SKM-1 (cell line): ENCODE measurements around the gene OGFOD2.

Source experiments
- DNase-seq: peaks from one replicate; lab custom pipeline; 2025; ENCODE audit not compliant: unreplicated experiment; lab: John Stamatoyannopoulos, UW

Gene OGFOD2

DNA sequence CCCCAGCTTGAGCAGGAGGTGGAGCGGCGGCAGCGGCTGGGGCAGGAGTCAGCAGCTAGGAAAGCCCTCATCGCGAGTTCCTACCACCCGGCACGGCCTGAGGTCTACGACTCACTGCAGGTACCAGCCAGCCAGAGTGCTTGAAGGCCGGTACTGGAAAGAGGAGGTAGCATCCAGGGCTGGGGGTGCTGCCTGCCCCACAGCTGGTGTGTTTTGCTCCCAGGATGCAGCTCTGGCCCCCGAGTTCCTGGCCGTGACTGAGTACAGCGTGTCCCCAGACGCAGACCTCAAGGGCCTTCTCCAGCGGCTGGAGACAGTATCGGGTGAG is 1.6 kb downstream of the OGFOD2 start:
- no peak for DNase-seq

DNA sequence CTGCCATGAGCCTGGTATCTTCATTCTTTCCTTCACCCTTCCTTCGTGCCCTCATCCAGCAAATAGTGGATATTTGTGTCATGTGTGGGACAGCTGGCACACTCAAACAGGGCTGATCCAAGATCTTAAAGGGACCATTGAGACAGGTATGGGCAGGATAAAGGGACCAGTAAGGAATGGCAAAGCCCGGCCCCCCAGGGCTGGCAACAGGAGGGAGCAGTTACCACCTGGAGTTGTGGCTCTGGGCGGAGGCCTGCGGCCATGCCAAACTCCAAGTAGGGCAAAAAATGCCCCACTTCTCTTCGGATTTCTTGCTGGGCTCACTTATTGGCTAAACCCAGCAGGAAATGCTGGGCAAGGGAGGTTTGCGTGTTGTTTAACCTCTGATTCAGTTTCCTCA is 2.1 kb downstream of the OGFOD2 start:
- DNase-seq = no peak

DNA sequence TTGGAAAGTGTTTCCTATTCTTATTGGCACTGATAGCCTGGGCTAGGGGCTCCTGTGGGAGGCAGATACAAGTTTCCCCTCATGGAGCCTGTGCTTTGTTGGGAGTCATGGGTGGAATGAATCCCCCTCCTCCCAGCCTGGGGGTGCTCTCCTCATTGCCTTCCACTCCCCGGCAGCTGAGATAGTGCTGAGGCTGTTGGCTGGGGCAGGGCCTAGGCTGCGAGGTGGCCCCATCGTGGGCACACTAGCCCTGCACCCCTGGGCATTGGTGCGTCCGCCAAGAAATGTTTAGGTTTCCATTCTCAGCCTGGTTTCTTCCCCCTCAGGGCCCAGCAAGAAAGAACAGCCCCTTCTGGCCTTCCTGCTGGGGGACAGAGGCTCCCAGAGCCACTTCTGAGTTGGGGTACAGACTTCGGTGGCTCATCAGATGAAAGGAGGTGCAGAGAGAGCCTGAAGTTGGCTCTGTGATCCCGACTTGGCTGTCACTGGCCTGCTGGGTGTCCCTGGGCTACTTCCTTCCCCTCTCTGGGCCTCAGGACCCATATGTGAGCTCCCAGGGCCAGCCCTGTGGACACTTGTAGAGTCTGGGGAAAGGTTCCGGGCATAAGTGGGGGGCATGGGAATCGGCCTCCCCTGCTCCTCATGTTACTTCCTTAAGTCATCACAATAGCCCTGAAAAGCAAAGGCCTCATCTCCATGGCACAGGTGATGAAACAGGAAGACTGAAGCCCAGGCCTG is 2.8 kb downstream of the OGFOD2 start:
- no peak for DNase-seq

DNA sequence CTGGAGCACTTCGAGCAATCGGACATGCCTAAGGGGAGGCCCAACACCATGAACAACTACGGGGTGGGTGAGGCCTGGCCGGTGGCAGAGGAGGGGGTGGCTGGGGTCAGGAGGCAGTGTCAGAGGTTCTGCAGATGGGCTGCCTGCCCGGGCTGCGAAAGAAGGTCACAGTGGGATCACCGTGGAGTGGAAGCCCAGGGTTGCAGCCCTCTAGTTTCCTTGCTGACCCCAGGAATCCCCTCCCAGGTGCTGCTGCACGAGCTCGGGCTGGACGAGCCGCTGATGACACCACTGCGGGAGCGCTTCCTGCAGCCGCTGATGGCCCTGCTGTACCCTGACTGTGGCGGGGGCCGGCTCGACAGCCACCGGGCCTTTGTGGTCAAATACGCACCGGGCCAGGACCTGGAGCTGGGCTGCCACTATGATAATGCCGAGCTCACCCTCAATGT is 3.5 kb downstream of the OGFOD2 start:
- DNase-seq = no peak

DNA sequence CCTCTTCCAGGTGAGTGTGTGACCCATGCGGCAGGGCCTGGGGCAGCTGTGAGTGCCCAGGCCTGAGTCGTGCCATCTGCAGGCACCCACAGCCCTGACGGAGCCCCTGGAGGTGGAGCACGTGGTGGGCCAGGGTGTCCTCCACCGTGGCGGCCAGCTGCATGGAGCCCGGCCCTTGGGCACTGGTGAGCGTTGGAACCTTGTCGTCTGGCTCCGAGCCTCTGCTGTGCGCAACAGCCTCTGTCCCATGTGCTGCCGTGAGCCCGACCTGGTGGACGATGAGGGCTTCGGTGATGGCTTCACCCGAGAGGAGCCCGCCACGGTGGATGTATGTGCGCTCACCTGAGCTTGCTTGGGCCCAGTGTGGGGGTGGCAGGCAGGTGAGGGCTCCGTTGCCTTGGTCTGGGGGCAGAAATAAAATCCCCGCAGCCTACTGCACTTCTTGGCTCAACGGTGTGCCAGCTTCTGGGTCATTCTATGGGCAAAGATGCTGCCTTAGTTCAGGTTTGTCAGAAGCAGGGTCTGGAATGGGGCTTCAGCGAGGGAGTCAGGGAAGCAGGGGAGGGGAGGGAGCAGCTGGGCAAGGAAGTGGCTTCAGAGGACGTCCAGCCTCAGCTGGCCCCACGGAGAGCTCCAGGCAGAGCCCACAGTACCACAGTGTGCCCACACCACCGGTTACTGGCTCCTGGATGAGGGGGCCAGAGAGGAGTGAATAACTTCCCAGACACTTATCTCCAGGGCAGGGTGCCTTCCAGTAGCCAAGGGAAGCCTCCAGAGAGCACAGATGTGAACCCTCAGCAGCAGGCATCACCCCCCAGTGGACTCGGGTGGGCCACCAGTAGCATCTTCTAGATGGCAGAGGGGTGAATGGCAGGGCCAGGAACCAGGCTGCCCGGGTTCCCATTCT is 4.2 kb downstream of the OGFOD2 start:
- no peak for DNase-seq

DNA sequence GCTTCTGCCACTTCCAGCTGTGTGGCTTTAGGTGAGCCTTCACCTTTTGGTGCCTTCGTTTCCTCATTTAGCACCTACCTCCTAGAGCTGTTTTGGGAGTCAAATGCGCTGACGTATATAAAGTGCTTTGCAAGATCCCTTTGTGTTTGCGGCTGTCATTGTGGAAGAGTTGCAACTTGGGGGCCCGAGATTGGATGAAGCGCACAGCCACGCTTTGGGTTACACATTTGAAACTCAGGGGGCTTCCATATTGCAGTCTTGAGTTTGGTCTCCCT is 4.8 kb downstream of the OGFOD2 start:
- DNase-seq = no peak

DNA sequence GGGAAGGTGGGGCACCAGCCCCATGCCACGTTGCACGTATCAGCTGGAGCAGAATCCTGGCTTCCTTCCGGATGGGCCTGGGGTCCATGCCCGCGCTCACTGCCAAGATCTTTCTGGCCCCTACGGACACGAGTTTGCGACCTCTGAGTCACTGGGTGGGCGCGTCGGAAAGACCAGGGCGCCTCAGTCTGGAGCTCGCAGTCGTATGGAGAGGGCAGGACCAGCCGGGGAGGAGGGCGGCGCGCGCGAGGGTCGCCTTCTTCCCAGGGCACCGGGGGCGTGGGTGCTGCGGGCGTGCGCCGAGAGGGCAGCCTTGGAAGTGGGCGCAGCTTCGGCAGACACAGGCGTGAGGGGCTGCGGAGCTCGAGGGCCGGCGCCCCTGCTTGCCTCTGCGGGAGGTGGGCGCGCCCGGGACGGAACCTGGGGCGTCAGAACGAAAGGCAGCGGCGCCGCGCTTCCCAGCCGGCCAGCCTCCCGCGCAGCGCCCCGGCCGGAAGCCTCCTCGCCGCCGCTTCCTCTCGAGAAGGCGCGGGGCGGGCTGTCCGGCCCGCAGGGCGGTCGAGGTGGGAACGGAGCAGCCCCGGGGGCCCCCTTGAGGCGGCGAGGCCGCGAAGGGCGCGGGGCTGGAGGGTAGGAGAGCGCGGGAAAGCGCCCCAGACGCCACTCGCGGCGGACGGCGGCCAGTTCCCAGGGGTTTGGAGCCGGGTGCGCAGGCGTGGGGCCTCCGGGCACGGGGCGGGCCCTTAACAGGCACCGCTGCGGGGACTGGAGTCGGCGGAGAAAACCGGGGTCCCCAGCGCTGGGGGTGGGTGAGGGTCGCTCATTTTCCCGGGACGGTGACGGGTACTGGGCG is 5.4 kb downstream of the OGFOD2 start, which contains the start of gene ARL6IP4:
TSS of gene ARL6IP4 (plus strand) at position 499 of the 853 bp plus-strand sequence. CDS start 459 bp downstream, outside the sequence.
- no peak for DNase-seq

DNA sequence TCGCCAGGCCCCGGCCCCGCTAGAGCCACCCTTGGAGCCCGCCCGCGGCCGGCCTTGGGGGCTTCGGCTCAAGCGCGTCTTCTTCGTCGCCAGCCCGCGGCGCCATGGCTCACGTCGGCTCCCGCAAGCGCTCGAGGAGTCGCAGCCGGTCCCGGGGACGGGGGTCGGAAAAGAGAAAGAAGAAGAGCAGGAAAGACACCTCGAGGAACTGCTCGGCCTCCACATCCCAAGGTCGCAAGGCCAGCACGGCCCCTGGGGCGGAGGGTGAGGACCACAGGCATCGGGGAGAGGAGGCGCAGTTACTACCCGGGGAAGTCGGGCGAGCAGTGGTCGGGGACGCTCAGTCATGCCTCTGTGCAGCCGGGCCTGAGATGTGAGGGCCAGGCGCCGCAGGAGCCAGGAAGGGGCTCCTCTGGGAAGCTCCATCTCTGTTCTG is 6.0 kb downstream of the OGFOD2 start:
- DNase-seq = no peak

DNA sequence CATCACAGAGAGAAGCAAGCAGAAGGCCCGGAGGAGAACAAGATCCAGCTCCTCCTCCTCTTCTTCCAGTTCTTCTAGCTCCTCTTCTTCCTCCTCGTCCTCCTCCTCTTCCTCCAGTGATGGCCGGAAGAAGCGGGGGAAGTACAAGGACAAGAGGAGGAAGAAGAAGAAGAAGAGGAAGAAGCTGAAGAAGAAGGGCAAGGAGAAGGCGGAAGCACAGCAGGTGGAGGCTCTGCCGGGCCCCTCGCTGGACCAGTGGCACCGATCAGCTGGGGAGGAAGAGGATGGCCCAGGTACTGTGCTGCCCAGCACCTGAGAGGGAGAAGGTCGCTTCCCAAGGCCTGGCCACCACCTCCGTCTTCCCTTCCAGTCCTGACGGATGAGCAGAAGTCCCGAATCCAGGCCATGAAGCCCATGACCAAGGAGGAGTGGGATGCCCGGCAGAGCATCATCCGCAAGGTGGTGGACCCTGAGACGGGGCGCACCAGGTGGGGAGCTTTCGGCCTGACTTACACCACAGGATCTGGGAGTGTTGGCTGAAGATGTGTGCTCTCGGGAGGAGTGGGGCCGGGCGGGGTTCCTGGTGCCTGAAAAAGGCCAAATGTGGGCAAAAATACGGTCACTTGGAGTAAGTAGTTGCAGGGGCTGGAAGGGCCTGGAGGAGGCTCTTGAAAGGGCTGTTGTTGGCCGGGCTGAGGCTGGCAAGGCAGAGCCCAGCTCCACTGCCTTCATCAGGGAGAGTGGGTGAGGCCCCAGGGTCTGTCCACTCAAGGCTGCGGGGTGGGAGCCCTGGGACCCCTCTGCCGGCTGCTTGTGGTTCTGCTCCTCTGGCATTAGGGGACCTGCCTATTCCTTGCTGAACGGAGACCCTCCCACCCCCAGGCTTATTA is 6.8 kb downstream of the OGFOD2 start:
- DNase-seq = no peak

DNA sequence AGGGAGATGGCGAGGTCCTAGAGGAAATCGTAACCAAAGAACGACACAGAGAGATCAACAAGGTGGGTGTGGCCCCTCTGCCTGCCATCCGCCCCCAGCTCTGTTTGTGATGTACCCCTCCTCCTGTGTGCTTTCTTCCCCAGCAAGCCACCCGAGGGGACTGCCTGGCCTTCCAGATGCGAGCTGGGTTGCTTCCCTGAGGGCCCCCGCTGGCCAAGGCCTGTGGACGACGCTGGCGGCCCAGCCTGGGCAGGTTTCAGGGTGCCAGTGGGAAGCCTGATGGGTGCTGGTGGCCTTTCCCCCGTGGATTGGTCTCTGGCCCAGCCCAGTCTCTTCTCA is 7.4 kb downstream of the OGFOD2 start:
- no peak for DNase-seq

DNA sequence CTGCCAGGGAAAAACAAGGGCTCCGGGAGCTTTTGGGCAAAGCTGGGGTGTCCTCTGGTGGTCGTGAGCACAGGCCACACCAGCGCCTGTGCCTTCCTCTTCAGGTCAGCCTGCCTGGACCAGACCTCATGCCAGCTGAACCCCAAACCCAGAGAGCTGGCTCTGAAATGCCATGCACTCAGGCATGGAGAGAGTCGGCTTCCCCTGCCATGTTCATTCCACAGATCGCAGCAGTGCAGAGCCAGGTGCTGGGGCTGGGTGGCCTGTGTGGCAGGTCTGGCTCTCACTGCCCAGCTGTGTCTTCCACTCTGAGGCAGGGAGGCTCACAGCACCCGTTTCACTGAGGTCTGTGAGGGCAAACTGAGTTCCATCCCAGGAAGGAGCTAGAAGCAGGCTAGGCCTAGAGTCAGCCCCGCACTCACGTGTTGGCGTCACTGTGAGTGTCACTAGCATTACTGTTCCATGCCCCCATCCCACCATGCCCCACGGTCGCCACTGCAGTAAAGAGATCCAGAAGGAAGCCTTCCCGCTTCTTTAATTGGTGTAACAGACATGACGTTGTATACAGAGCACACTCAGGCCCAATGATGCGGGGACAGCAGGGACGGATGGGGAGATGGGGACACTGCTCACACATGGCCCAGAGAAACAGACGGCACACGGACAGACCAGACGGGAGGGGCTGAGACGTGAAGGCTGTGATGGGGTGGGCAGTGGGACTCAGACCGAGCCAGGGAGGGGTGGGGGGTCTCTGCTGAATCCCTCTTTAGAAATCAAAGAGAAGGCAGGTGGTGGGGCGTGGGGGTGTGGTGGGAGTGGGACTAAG is 8.1 kb downstream of the OGFOD2 start:
- no peak for DNase-seq

DNA sequence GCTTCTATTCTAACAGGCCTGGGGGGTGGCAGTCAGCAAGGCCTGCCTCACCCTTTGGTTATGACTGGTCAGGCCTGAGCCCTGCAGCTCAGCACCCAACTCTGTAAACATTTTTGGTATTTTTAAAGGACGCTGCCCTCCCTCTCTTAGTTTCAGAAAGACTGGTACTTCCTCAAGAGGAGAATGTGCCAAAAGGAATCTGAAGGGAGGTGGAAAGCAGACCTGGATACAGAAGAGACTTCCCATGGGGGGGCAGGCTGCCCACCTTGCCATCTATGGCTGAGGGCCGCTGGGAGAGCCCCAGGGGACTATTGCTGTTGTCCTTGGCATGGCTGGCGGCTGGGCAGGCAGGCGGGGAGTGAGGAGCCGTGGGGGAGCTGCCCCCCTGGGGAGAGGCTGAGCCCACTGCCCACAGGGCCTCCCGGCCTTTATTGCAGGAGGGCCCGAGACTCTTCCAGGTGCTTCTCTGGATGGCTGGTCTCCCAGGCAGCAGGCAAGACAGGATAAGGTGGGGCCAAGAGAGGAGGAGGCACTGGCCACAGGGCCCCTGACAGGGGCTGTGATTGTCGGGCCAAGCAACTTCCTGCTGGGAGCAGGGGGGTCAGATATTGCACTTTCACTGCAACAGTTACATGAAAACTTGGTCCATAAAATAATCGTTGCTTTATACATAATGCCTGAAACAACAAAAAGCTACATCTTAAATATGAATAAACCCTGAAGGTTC is 8.9 kb downstream of the OGFOD2 start:
- no peak for DNase-seq

DNA sequence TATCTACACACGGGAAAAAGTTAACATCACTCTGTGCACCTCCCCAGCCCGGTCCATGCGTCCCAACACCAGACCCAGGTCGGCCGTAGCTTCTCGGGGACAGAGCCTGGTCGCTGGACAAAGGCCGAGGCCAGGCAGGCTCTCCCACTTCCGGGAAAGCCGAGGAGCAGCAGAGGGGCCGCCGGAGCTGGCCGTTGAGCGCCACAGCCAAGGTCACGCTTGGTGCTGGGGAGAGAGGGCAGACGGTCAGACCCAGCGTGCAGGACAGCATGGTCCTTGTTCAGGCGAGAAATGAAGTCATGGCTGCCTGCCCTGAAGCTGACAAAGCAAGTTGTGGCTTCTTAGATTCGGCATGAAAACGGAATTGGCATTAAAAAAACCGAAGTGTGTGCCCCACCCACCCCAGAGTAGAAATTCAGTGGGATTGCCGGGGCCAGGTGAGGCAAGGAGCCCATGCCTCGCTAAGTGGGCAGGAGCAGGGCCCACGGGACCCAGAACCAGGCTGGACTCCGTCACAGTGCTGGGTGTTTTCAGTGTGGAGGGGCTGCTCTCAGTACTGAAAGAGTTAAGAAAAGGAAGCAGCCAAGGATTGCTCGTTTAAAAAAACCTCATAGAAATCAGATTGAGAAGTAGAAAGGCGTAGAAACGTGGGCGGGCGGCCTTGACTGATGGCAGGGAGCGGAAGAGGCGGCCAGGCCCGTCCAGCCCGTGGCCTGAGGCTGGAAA is 9.7 kb downstream of the OGFOD2 start:
- no peak for DNase-seq

DNA sequence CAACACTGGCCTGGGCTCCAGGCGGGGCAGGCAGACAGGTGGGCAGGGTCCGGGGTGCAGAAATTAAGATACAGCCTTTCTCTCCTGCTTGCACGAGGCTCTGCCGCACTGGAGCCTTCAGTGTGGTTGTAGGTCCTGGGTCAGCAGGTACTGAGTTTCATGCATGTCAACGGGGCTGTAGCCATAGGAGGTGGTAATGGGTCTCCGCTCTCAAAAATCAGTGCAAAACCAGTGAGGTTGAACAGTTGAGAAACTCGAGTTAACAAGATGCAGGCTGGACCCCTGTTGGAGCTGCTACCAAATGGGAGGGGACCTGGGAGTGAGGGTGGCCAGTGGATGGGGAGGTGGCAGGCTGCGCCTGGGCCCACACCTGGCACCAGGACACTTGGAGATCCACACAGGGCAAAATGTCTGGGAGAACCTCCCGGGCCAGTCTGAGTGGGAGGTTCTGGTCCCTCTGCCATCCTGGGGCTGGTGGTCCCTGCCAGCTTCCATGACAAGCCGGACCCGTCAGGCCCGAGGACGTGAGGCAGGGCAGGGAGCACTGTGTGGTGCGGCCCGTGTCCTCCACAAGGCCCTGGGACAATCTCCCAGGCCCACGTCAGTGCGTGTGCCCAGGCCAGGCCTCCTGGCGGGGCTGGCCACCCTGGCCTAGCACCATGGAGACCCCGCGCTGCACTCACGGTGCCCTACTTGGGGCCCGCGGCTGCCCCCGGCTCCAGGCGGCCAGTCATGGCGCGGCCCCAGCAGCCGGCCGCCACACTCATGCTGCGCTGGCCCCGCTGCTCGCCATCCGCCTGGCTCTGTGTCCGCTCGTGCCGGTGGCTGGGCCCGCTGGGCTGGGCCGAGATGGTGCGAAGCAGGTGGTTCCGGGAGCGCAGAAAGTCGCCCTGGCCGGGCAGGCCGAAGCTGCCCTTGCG is 10.6 kb downstream of the OGFOD2 start:
- no peak for DNase-seq

DNA sequence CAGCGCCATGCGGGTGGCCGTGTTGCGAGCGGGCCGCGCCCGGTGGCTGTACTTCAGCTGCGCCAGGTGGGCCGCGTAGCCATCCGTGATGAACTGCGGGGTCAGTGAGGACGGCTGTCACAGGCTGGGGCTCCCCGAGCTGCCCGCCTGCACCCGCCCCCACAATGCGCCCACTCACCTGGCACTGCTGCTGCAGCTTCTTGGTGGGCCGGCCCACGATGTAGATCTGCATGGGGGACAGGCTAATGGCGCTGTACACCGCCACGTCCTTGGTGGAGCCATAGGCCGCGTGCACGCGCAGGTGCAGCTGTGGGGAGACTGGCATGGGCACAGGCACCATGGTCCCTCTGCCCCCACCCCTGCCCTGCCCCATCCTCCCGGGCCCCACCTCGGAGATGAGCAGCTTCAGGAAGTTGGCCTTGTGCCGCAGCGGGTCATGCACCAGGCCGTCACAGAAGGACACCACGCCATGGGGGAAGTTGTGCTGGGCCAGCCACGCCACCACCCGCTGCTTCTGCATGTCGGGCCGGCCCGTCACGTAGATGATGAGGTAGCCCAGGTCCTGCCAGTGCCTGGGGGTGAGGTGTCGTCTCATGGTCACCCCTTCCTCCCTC is 11.3 kb downstream of the OGFOD2 start:
- DNase-seq = no peak

DNA sequence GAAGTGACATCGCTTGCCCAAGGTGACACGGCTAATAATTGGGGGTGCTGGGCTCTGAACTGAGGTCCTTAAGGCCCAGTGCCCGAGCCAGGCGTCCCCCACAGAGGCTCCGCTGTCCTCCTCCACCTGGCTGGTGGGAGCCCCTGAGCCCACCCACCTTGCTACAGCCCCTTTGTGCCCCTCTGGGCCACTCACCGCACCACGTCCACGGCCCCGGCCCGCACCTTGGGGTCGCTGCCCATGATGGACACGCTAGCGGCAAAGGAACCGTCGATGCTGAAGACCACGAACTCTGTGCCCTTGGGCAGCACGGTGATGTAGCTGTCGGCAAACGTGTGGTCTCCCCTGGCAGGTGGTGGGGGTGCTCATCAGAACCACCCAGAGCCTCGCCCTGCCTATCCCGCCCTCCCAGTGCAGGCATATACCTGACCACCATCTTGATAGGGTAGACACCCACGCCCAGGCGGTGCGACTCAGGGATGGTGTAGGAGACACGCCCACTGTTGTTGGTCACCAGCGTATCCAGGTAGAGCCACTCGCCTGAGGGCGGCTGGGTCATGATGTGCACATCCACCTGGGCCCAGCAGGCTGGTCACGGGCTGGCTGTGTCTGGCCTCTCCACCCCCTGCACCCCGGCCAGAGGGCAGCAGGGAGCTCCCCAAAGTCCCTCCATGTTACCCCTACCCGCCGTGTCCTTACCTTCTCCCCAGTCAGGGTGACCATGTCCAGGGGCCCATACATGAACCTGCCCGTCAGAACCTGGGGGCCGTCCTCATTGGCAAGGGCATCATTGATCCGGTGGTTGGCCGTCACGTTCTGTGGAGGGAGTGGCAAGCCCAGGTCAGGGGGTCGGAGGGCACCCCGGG is 12.3 kb downstream of the OGFOD2 start:
- no peak for DNase-seq
